Natural killer cell (primary cell): Measurements from ENCODE around the gene DEFB108B. TPM values are rescaled to one million over a fixed set of nuclear protein-coding genes. Genes with fewer than 3 reads are reported as not detected.
"Not testable (repeated sequence)": the region's sequence is repeated elsewhere in the genome, so short reads cannot be mapped to it uniquely, and the experiment has no call there.

Experiments used
- ATAC-seq, 3 donors: fragments of 150-1000 bp in 2 of 3; fragments of 200-7000 bp in 1 of 3; cut with Tn5 transposase; 1 replicate in 1 of 3; 2 replicates in 2 of 3; pipeline ENCODE4 v1.10.0; 2021; ENCODE audit warnings: mild to moderate bottlenecking in 2 of 3, moderate library complexity in 2 of 3
- DNase-seq, 2 donors: peaks; one replicate each; pipeline versions ENCODE4 v3.0.0 to v3.0.0-alpha.2; 2013 to 2021; ENCODE audit warnings: mixed read lengths in 1 of 2
- H3K27ac ChIP-seq: one replicate; pipeline ENCODE4 v1.5.1; 2013; ENCODE audit warnings: mild to moderate bottlenecking, low read length
- H3K27me3 ChIP-seq: one replicate; pipeline ENCODE4 v1.6.1; 2013; ENCODE audit warnings: low read length; ENCODE audit not compliant: control insufficient read depth, insufficient read depth
- H3K36me3 ChIP-seq: one replicate; pipeline ENCODE4 v1.6.1; 2013; ENCODE audit warnings: low read length; ENCODE audit not compliant: control insufficient read depth, insufficient read depth
- H3K4me1 ChIP-seq: one replicate; pipeline ENCODE4 v1.6.1; 2013; ENCODE audit warnings: low read length; ENCODE audit not compliant: control insufficient read depth, insufficient read depth
- H3K4me3 ChIP-seq: one replicate; pipeline ENCODE4 v1.5.1; 2013; ENCODE audit warnings: low read length
- H3K9me3 ChIP-seq: one replicate; pipeline ENCODE4 v1.6.1; 2013; ENCODE audit warnings: low read length; ENCODE audit not compliant: control insufficient read depth, insufficient read depth
- H3K27ac Mint-ChIP-seq, 2 donors: one replicate each; pipeline ENCODE4 v1.8.0; 2022; ENCODE audit warnings: mild to moderate bottlenecking in 2 of 2, mixed read lengths in 2 of 2, moderate library complexity in 1 of 2
- H3K27me3 Mint-ChIP-seq, 2 donors: one replicate each; pipeline ENCODE4 v1.8.0; 2022; ENCODE audit warnings: low read depth in 2 of 2, mixed read lengths in 2 of 2
- H3K36me3 Mint-ChIP-seq: one replicate; pipeline ENCODE4 v1.8.0; 2022; ENCODE audit warnings: mixed read lengths
- H3K4me1 Mint-ChIP-seq, 2 donors: one replicate each; pipeline ENCODE4 v1.8.0; 2022; ENCODE audit warnings: mixed read lengths in 2 of 2
- H3K4me3 Mint-ChIP-seq: one replicate; pipeline ENCODE4 v1.8.0; 2022; ENCODE audit warnings: mild to moderate bottlenecking, moderate library complexity, mixed read lengths
- H3K9me3 Mint-ChIP-seq, 2 donors: one replicate each; pipeline ENCODE4 v1.8.0; 2022; ENCODE audit warnings: mixed read lengths in 2 of 2
- WGBS: methylation state at CpG from one replicate; pipeline ENCODE4 v1.1.7; 2013; ENCODE audit warnings: missing lambda C conversion rate; ENCODE audit not compliant: insufficient coverage; 5-methylcytosine and 5-hydroxymethylcytosine counted together
- intact Hi-C: fragments of 100-400 bp; cut with micrococcal nuclease; formaldehyde crosslinking; loops from one replicate; pipeline ENCODE4 v1.14.2; 2022
- total RNA-seq, 4 donors: library from RNA; stranded (reverse); fragments of 120-200 nt in 1 of 4; gene quantifications; one replicate each; pipeline versions ENCODE4 v1.2.3 to v1.2.4, GENCODE V29; 2013 to 2022

Gene DEFB108B
- total RNA-seq, 3 donors from 2014 or later (not counting 1 experiment from before 2014, with no cell fraction given), result not detected

DNA sequence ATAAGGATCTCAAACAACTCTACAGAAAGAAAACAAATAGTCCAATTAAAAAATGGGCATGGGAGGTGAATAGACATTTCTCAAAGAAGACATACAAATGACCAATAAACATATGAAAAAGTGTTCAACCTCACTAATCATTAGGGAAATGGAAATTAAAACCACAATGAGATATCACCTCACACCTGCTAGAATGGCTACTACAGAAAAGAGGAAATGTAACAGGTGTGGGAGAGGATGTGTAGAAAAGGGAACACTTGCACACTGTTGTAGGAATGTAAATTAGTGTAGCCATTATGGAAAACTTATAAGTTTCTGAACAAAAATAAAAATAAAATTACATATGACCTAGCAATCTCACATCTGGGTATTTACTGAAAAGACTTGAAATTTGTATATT is 37.7 kb downstream of the DEFB108B start:
- H3K27me3 ChIP-seq, H3K36me3 ChIP-seq, intact Hi-C loops, H3K9me3 ChIP-seq, DNase-seq, ATAC-seq, H3K4me1 ChIP-seq, H3K36me3 Mint-ChIP-seq, H3K4me3 Mint-ChIP-seq, H3K27me3 Mint-ChIP-seq, H3K27ac ChIP-seq, H3K4me1 Mint-ChIP-seq, H3K9me3 Mint-ChIP-seq, H3K4me3 ChIP-seq, H3K27ac Mint-ChIP-seq: not testable (repeated sequence)

DNA sequence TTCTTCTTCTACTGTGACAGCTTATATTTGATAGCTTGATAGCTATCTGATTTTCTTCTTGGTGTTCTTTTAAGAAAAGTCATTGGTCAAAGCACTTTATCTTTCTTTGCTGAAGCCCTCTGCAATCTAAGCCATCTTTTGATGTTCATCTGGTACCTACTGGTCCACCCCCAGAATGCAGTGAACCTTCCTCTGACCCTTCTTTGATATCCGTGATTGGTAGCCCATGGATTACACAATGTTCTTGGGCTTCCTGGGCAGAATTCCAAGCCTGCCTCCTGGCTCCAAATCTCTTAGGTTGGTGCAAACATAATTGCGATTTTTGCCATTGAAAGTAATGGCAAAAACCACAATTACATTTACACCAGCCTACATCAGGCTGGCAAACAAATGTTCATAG is 43.3 kb downstream of the DEFB108B start:
- H3K27me3 Mint-ChIP-seq, ATAC-seq, H3K27ac Mint-ChIP-seq, H3K4me3 ChIP-seq, H3K4me1 ChIP-seq, H3K9me3 Mint-ChIP-seq, H3K36me3 Mint-ChIP-seq, H3K4me3 Mint-ChIP-seq, DNase-seq, H3K27me3 ChIP-seq, H3K4me1 Mint-ChIP-seq, H3K36me3 ChIP-seq, intact Hi-C loops, H3K9me3 ChIP-seq, H3K27ac ChIP-seq: not testable (repeated sequence)
- WGBS, result 96% methylated on average over 2 of the region's 2 CpGs

DNA sequence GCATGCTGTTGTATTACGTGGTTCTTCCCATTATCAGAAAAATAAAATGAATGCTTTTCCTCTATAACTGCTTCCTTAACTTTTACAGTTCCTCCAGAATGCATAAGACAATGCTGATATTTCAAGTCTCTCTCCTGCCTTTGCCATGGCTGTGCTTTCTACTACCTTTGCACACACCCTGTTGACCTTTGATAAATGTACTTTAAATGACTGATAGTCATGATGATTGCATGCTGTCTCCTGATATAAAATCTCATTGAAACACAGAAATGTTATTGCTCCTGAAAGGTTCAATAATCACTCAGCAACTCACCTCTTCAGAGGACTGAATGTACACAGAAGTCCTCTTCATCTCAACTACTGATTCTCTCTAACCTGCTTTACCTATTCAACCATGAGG is 45.1 kb downstream of the DEFB108B start, which contains the start of gene DEFB131B:
Gene DEFB131B, plus strand, starts transcription at position 395 of the 400 bp plus-strand sequence. Its CDS starts 0 bp downstream, at position 395.
- DNase-seq, H3K9me3 Mint-ChIP-seq, H3K4me3 Mint-ChIP-seq, ATAC-seq, H3K4me3 ChIP-seq, H3K27me3 ChIP-seq, H3K27ac Mint-ChIP-seq, H3K4me1 ChIP-seq, intact Hi-C loops, H3K4me1 Mint-ChIP-seq, H3K27ac ChIP-seq, H3K27me3 Mint-ChIP-seq, H3K36me3 Mint-ChIP-seq, H3K9me3 ChIP-seq, H3K36me3 ChIP-seq: not testable (repeated sequence)
- WGBS, result 100% methylated on average over 1 of the region's 1 CpG

DNA sequence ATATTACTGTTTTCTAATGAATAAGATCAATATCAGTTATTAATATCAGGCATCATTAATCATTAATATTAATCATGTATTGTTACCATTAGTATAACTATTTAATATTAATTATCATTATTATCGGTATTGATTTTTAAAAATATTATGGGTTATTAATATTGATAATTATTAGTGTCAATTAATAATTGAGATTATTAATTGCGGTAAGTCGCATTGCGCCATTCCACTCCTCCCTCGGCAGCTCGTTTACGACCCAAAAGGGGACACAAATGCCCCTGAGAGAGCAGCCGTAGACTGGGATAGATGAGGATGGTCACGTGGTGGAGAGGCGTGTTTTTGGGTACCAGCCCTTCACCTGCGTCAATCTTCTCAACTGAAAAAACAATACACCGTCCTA is 52.8 kb downstream of the DEFB108B start:
- H3K4me1 ChIP-seq, H3K4me1 Mint-ChIP-seq, H3K27me3 ChIP-seq, H3K27me3 Mint-ChIP-seq, H3K36me3 ChIP-seq, H3K27ac Mint-ChIP-seq, H3K27ac ChIP-seq, intact Hi-C loops, ATAC-seq, H3K9me3 ChIP-seq, H3K36me3 Mint-ChIP-seq, DNase-seq, H3K4me3 Mint-ChIP-seq, H3K9me3 Mint-ChIP-seq, H3K4me3 ChIP-seq: not testable (repeated sequence)
- WGBS, result 97% methylated on average over 11 of the region's 12 CpGs

Other genes with a start within 250 kb of the DEFB108B start
- not detected for gene DEFB131B, start 45.3 kb downstream of the DEFB108B start, total RNA-seq
- 10 to 100 TPM in 2 of 3 donors, 1 to 10 TPM in 1; 9.6 to 16.1 (median 14.1) TPM for gene XNDC1N, start 95.4 kb downstream of the DEFB108B start, total RNA-seq
- gene RNF121, start 95.8 kb downstream of the DEFB108B start, total RNA-seq, result 10 to 100 TPM; 22.7 to 28.2 (median 22.9) TPM
- gene IL18BP, start 165.7 kb downstream of the DEFB108B start, total RNA-seq, result 10 to 100 TPM; 23.1 to 35.5 (median 27.2) TPM
- 100 to 1,000 TPM; 261 to 290 (median 262) TPM for gene NUMA1, start 247.3 kb downstream of the DEFB108B start, total RNA-seq
- gene LRRC51, start 247.7 kb downstream of the DEFB108B start, total RNA-seq, result 1 to 10 TPM; 2.0 to 3.1 (median 2.5) TPM